B cell (primary cell): ENCODE measurements around the gene DENND1A.

Experiments
- EZH2 ChIP-seq: IDR thresholded peaks from 2 replicates; pipeline ENCODE4 v1.6.1; 2012; ENCODE audit warnings: borderline replicate concordance, low read depth, mild to moderate bottlenecking, moderate library complexity, low read length; ENCODE audit not compliant: insufficient read depth, poor library complexity, severe bottlenecking
- TF ChIP-seq, protein P1 (sequence below): fragments of 200-600 bp; IDR thresholded peaks from one replicate; pipeline ENCODE4 v1.8.0; 2022; ENCODE audit warnings: antibody characterized with exemption, mild to moderate bottlenecking

DNA sequence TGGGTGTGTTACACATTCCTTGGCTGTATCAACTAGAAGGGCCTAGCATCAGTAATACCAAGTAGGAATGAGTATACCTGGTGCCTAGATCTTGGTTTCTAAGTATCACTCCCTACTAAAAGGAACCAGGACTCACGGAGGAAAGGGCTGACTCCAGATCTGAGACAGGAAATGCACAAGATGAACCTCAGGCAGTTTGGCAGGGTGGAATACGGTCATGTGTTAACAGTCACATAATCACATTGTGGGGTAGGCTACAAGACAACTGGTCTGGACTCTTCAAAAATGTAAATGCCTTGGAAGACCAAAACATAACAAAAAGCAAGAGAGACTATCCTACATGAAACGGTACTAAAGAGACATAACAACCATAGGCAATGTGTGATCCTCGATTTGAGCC, 415.2 kb downstream of the DENND1A start:
- TF ChIP-seq, protein P1, sequence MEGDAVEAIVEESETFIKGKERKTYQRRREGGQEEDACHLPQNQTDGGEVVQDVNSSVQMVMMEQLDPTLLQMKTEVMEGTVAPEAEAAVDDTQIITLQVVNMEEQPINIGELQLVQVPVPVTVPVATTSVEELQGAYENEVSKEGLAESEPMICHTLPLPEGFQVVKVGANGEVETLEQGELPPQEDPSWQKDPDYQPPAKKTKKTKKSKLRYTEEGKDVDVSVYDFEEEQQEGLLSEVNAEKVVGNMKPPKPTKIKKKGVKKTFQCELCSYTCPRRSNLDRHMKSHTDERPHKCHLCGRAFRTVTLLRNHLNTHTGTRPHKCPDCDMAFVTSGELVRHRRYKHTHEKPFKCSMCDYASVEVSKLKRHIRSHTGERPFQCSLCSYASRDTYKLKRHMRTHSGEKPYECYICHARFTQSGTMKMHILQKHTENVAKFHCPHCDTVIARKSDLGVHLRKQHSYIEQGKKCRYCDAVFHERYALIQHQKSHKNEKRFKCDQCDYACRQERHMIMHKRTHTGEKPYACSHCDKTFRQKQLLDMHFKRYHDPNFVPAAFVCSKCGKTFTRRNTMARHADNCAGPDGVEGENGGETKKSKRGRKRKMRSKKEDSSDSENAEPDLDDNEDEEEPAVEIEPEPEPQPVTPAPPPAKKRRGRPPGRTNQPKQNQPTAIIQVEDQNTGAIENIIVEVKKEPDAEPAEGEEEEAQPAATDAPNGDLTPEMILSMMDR: no peak
- no peak for TF ChIP-seq EZH2
